ENCODE measurements around the gene PTPRD. TPM values are rescaled to one million over a fixed set of nuclear protein-coding genes. Genes with fewer than 3 reads are reported as not detected.
A peak's percentile ranks its signal among the peaks of the same experiment; 100 is the strongest.

The PTPRD gene
- total RNA-seq, 1 donor from 2014 or later, result 30.8 TPM

- intact Hi-C loops (cut with DNase I), result no loop called here
- DNase-seq, result no peak
- H3K9me3 ChIP-seq, result no peaks in the 10 kb centered on the region
Measured at GRCh38 chr9:10633785-10634184, 21.0 kb upstream of the PTPRD start.

GRCh38 chr9:10614196-10614800 lies 1.5 kb upstream of the PTPRD start:
- DNase-seq, result no peak
- Histone ChIP-seq H3K4me3 (no peak overlapping the region), H3K36me3 (no peaks in the 10 kb centered on the region), H3K9me3 (no peaks in the 10 kb centered on the region), H3K4me1 (no peaks in the 10 kb centered on the region), H3K27ac (no peak overlapping the region), H3K27me3 (peaks cover 19% of the 10 kb centered on the region)
- ATAC-seq, result no peak
- intact Hi-C loops (cut with DNase I), result no loop called here
- TF ChIP-seq CTCF (IDR thresholded peaks at IDR 0.05), result no peak

More at GRCh38 chr9:10633785-10634184, 21.0 kb upstream of the PTPRD start:
- H3K36me3 ChIP-seq, result no peaks in the 10 kb centered on the region
- H3K4me1 ChIP-seq, result no peaks in the 10 kb centered on the region
- H3K4me3 ChIP-seq, result no peak overlapping the region
- no peak for TF ChIP-seq CTCF (IDR thresholded peaks at IDR 0.05)
- no peak overlapping the region for H3K27ac ChIP-seq
- H3K27me3 ChIP-seq, result no peaks in the 10 kb centered on the region
- ATAC-seq, result no peak

GRCh38 chr9:10613419-10613818 lies 617 bp upstream of the PTPRD start:
- no peak for ATAC-seq
- H3K4me3 ChIP-seq, result peak overlapping the region; percentile 46

GRCh38 chr9:10605388-10605787 lies 7.4 kb downstream of the PTPRD start:
- Histone ChIP-seq H3K9me3 (no peaks in the 10 kb centered on the region), H3K4me3 (no peak overlapping the region), H3K27ac (no peak overlapping the region), H3K27me3 (no peaks in the 10 kb centered on the region), H3K4me1 (no peaks in the 10 kb centered on the region), H3K36me3 (no peaks in the 10 kb centered on the region)
- intact Hi-C loops (cut with DNase I), result no loop called here
- no peak for TF ChIP-seq CTCF (IDR thresholded peaks at IDR 0.05)
- ATAC-seq (no peak), DNase-seq (no peak)

More at GRCh38 chr9:10613419-10613818, 617 bp upstream of the PTPRD start:
- intact Hi-C loops (cut with DNase I), result no loop called here
- no peak for DNase-seq
- peaks cover 19% of the 10 kb centered on the region for H3K27me3 ChIP-seq
- H3K4me1 ChIP-seq, result no peaks in the 10 kb centered on the region
- no peak overlapping the region for H3K27ac ChIP-seq
- no peak for TF ChIP-seq CTCF (IDR thresholded peaks at IDR 0.05)
- no peaks in the 10 kb centered on the region for H3K36me3 ChIP-seq
- H3K9me3 ChIP-seq, result no peaks in the 10 kb centered on the region

GRCh38 chr9:10604927-10605326 lies 7.9 kb downstream of the PTPRD start:
- intact Hi-C loops (cut with DNase I), result no loop called here
- H3K4me3 ChIP-seq, result no peak overlapping the region
- H3K27ac ChIP-seq, result no peak overlapping the region
- no peak for TF ChIP-seq CTCF (IDR thresholded peaks at IDR 0.05)
- no peaks in the 10 kb centered on the region for H3K27me3 ChIP-seq
- no peaks in the 10 kb centered on the region for H3K36me3 ChIP-seq
- H3K4me1 ChIP-seq, result no peaks in the 10 kb centered on the region
- DNase-seq (no peak), ATAC-seq (no peak)
- no peaks in the 10 kb centered on the region for H3K9me3 ChIP-seq

GRCh38 chr9:10597801-10598200 lies 15.0 kb downstream of the PTPRD start:
- TF ChIP-seq CTCF (IDR thresholded peaks at IDR 0.05), result no peak
- H3K27me3 ChIP-seq, result no peaks in the 10 kb centered on the region
- no peak overlapping the region for H3K27ac ChIP-seq
- H3K4me1 ChIP-seq, result no peaks in the 10 kb centered on the region
- H3K4me3 ChIP-seq, result no peak overlapping the region
- DNase-seq (no peak), ATAC-seq (no peak)
- intact Hi-C loops (cut with DNase I), result no loop called here
- no peaks in the 10 kb centered on the region for H3K9me3 ChIP-seq
- H3K36me3 ChIP-seq, result no peaks in the 10 kb centered on the region
